Kidney glomerular epithelial cell (primary cell): ENCODE results near the gene GCNT2.
A peak's percentile ranks its signal among the peaks of the same experiment; 100 is the strongest.
"Not testable (repeated sequence)": the region's sequence is repeated elsewhere in the genome, so short reads cannot be mapped to it uniquely, and the experiment has no call there.

Experiments
- DNase-seq: peaks from one replicate; lab custom pipeline; 2025; lab: John Stamatoyannopoulos, UW

GCNT2 gene

GRCh38 chr6:10610289-10610688, 89.1 kb downstream of the GCNT2 start:
- DNase-seq, result peak; percentile 4

GRCh38 chr6:10612161-10612560, 91.0 kb downstream of the GCNT2 start:
- no peak for DNase-seq

GRCh38 chr6:10613077-10613476, 91.9 kb downstream of the GCNT2 start:
- no peak for DNase-seq

- no peak for DNase-seq
Observed at GRCh38 chr6:10613723-10614122, 92.6 kb downstream of the GCNT2 start.

GRCh38 chr6:10615675-10616074, 94.5 kb downstream of the GCNT2 start:
- no peak for DNase-seq

GRCh38 chr6:10616266-10616665, 95.1 kb downstream of the GCNT2 start:
- DNase-seq, result not testable (repeated sequence)

GRCh38 chr6:10617008-10617696, 96.0 kb downstream of the GCNT2 start:
- no peak for DNase-seq

- DNase-seq, result no peak
Observed at GRCh38 chr6:10618409-10618808, 97.3 kb downstream of the GCNT2 start.

- DNase-seq, result no peak
Observed at GRCh38 chr6:10621213-10621612, 100.1 kb downstream of the GCNT2 start.

- no peak for DNase-seq
Observed at GRCh38 chr6:10621847-10622246, 100.7 kb downstream of the GCNT2 start.

GRCh38 chr6:10624836-10625235, 103.7 kb downstream of the GCNT2 start:
- no peak for DNase-seq

- DNase-seq, result no peak
Observed at GRCh38 chr6:10626154-10626741, 105.1 kb downstream of the GCNT2 start.

GRCh38 chr6:10627800-10628199, 106.6 kb downstream of the GCNT2 start:
- DNase-seq, result no peak

- no peak for DNase-seq
Observed at GRCh38 chr6:10630178-10630577, 109.0 kb downstream of the GCNT2 start.

GRCh38 chr6:10633216-10633615, 112.1 kb downstream of the GCNT2 start:
- DNase-seq, result peak; percentile 89

- no peak for DNase-seq
Observed at GRCh38 chr6:10640412-10640811, 119.3 kb downstream of the GCNT2 start.

- no peak for DNase-seq
Observed at GRCh38 chr6:10641528-10641927, 120.4 kb downstream of the GCNT2 start.

GRCh38 chr6:10643201-10643651, 122.1 kb downstream of the GCNT2 start:
- DNase-seq, result no peak

- no peak for DNase-seq
Observed at GRCh38 chr6:10644225-10644624, 123.1 kb downstream of the GCNT2 start.

- DNase-seq, result no peak
Observed at GRCh38 chr6:10655508-10656055, 134.4 kb downstream of the GCNT2 start.

- DNase-seq, result no peak
Observed at GRCh38 chr6:10658910-10659698, 138.0 kb downstream of the GCNT2 start.

GRCh38 chr6:10659699-10660348, 138.7 kb downstream of the GCNT2 start:
- no peak for DNase-seq
